GM21367 (cell line): ENCODE measurements around the gene PACS2.

Experiments used
- ATAC-seq: cut with Tn5 transposase; IDR thresholded peaks from one replicate; pipeline ENCODE4 v1.9.1; 2021; ENCODE audit not compliant: unreplicated experiment

PACS2 gene

GRCh38 chr14:105398044-105398725 is 83.6 kb downstream of the PACS2 start, which contains the start of gene TEX22:
Gene TEX22, plus strand, starts transcription at chr14:105398538. Its CDS starts 803 bp downstream, at chr14:105399341.
- ATAC-seq: peak; percentile 62

- peak; percentile 16 for ATAC-seq
These were observed 84.3 kb downstream of the PACS2 start for GRCh38 chr14:105398726-105399465.

GRCh38 chr14:105399466-105399775 is 84.9 kb downstream of the PACS2 start:
- ATAC-seq: no peak

GRCh38 chr14:105400016-105400415 is 85.5 kb downstream of the PACS2 start:
- no peak for ATAC-seq

GRCh38 chr14:105401699-105402098 is 87.2 kb downstream of the PACS2 start:
- no peak for ATAC-seq

- ATAC-seq: no peak
These were observed 94.0 kb downstream of the PACS2 start for GRCh38 chr14:105408592-105408991.

- ATAC-seq: no peak
These were observed 94.8 kb downstream of the PACS2 start for GRCh38 chr14:105409364-105409763.

GRCh38 chr14:105410642-105411016 is 96.1 kb downstream of the PACS2 start:
- ATAC-seq: no peak

- no peak for ATAC-seq
These were observed 96.7 kb downstream of the PACS2 start for GRCh38 chr14:105411017-105411941.

GRCh38 chr14:105411985-105412770 is 97.6 kb downstream of the PACS2 start:
- ATAC-seq: no peak

GRCh38 chr14:105412771-105413543 is 98.4 kb downstream of the PACS2 start:
- ATAC-seq: no peak

- no peak for ATAC-seq
These were observed 99.0 kb downstream of the PACS2 start for GRCh38 chr14:105413544-105413886.

GRCh38 chr14:105414456-105415371 is 100.2 kb downstream of the PACS2 start:
- peak; percentile 44 for ATAC-seq

GRCh38 chr14:105415481-105416428 is 101.2 kb downstream of the PACS2 start:
- ATAC-seq: no peak

GRCh38 chr14:105416671-105417070 is 102.1 kb downstream of the PACS2 start:
- ATAC-seq: no peak

- ATAC-seq: no peak
These were observed 103.2 kb downstream of the PACS2 start for GRCh38 chr14:105417690-105418121.

GRCh38 chr14:105418269-105419194 is 104.0 kb downstream of the PACS2 start:
- ATAC-seq: no peak
